Neural cell (in vitro differentiated cells): ENCODE measurements around the gene TRAF6. TPM values are rescaled to one million over a fixed set of nuclear protein-coding genes. Genes with fewer than 3 reads are reported as not detected.

Experiments
- H2AFZ ChIP-seq: fragments of 200-600, 300-800 bp; sonication (generic), shearing (Covaris generic); 2 replicates; pipeline ENCODE4 v1.6.0; 2014; ENCODE audit warnings: low read depth, mild to moderate bottlenecking, antibody characterized with exemption, low read length, moderate library complexity
- H3F3A ChIP-seq: fragments of 200-600 bp; shearing (Covaris generic); 2 replicates; pipeline ENCODE4 v1.6.1; 2016; ENCODE audit warnings: mild to moderate bottlenecking, moderate library complexity, mixed read lengths, antibody characterized with exemption, low read length; ENCODE audit not compliant: insufficient read depth, poor library complexity, severe bottlenecking
- H3K27ac ChIP-seq: fragments of 200-600, 300-800 bp; sonication (generic), shearing (Covaris generic); 2 replicates; pipeline ENCODE4 v1.5.1; 2014; ENCODE audit warnings: mild to moderate bottlenecking, low read length, moderate library complexity
- H3K27me3 ChIP-seq: fragments of 300-800, 200-600 bp; sonication (generic), shearing (Covaris generic); 2 replicates; pipeline ENCODE4 v1.6.0; 2014; ENCODE audit warnings: mild to moderate bottlenecking, low read depth, low read length, moderate library complexity; ENCODE audit not compliant: insufficient read depth
- H3K36me3 ChIP-seq: fragments of 300-800, 200-600 bp; sonication (generic), shearing (Covaris generic); 2 replicates; pipeline ENCODE4 v1.5.1; 2014; ENCODE audit warnings: mild to moderate bottlenecking, antibody characterized with exemption, low read length, moderate library complexity; ENCODE audit not compliant: insufficient read depth
- H3K4me2 ChIP-seq: fragments of 300-800, 200-600 bp; sonication (generic), shearing (Covaris generic); 2 replicates; pipeline ENCODE4 v1.6.0; 2014; ENCODE audit warnings: mild to moderate bottlenecking, low read length
- H3K4me3 ChIP-seq: fragments of 300-800, 200-600 bp; sonication (generic), shearing (Covaris generic); 2 replicates; pipeline ENCODE4 v1.5.1; 2014; ENCODE audit warnings: mild to moderate bottlenecking, low read length, moderate library complexity
- H3K79me2 ChIP-seq: fragments of 200-600 bp; shearing (Covaris generic); replicated peaks from 2 replicates; pipeline ENCODE4 v1.6.0; 2014; ENCODE audit warnings: mild to moderate bottlenecking, low read length, moderate library complexity; ENCODE audit not compliant: insufficient read depth
- H3K9ac ChIP-seq: fragments of 300-800, 200-600 bp; sonication (generic), shearing (Covaris generic); 2 replicates; pipeline ENCODE4 v1.6.1; 2016; ENCODE audit warnings: mild to moderate bottlenecking, low read length, mixed read lengths
- H3K9me2 ChIP-seq: fragments of 200-600 bp; shearing (Covaris generic); 2 replicates; pipeline ENCODE4 v1.6.1; 2016; ENCODE audit warnings: mild to moderate bottlenecking, low read length, mixed read lengths; ENCODE audit not compliant: insufficient read depth
- H3K9me3 ChIP-seq: fragments of 200-600, 300-800 bp; sonication (generic), shearing (Covaris generic); 2 replicates; pipeline ENCODE4 v1.6.1; 2016; ENCODE audit warnings: mild to moderate bottlenecking, mixed run types, low read length, moderate library complexity, mixed read lengths
- H4K20me1 ChIP-seq: fragments of 200-600 bp; shearing (Covaris generic); 2 replicates; pipeline ENCODE4 v1.6.1; 2016; ENCODE audit warnings: mild to moderate bottlenecking, mixed run types; ENCODE audit not compliant: insufficient read depth
- CTCF ChIP-seq: fragments of 450-650 bp; IDR thresholded peaks from 2 replicates; pipeline ENCODE4 v1.5.1; 2014; ENCODE audit warnings: antibody characterized with exemption, mild to moderate bottlenecking, moderate library complexity; ENCODE audit not compliant: poor library complexity, severe bottlenecking
- EP300 ChIP-seq: fragments of 450-650 bp; conservative IDR thresholded peaks from 2 replicates; pipeline ENCODE4 v1.6.1; 2014; ENCODE audit warnings: antibody characterized with exemption, mild to moderate bottlenecking, moderate library complexity; ENCODE audit not compliant: poor library complexity, severe bottlenecking
- EZH2 ChIP-seq: fragments of 200-600, 300-800 bp; shearing (Covaris generic), sonication (generic); IDR thresholded peaks from 2 replicates; pipeline ENCODE4 v1.6.1; 2014; ENCODE audit warnings: antibody characterized with exemption, low read length, borderline replicate concordance, mild to moderate bottlenecking; ENCODE audit not compliant: insufficient read depth, poor library complexity, severe bottlenecking
- MXI1 ChIP-seq: fragments of 450-650 bp; conservative IDR thresholded peaks from 2 replicates; pipeline ENCODE4 v1.6.1; 2014; ENCODE audit warnings: antibody characterized with exemption, mild to moderate bottlenecking; ENCODE audit not compliant: poor library complexity, severe bottlenecking
- POLR2AphosphoS5 ChIP-seq: IDR thresholded peaks from 2 replicates; pipeline ENCODE4 v1.6.1; 2012
- RAD21 ChIP-seq: fragments of 450-650 bp; conservative IDR thresholded peaks from 2 replicates; pipeline ENCODE4 v1.6.1; 2014; ENCODE audit warnings: antibody characterized with exemption, mild to moderate bottlenecking, moderate library complexity
- REST ChIP-seq: IDR thresholded peaks from 2 replicates; pipeline ENCODE4 v1.6.1; 2012; ENCODE audit warnings: borderline replicate concordance
- SMC3 ChIP-seq: fragments of 450-650 bp; conservative IDR thresholded peaks from 2 replicates; pipeline ENCODE4 v1.6.1; 2014; ENCODE audit warnings: antibody characterized with exemption, mild to moderate bottlenecking, moderate library complexity; ENCODE audit not compliant: poor library complexity
- TAF1 ChIP-seq: IDR thresholded peaks from 2 replicates; pipeline ENCODE4 v1.6.1; 2012; ENCODE audit warnings: low read depth
- polyA plus RNA-seq: library from polyadenylated mRNA; depleted of rRNA; stranded (reverse); fragments of >200 nt; gene quantifications from 2 replicates; pipeline ENCODE4 v1.2.3, GENCODE V29; 2014

TRAF6 gene
- polyA plus RNA-seq, 1 donor from 2014 or later = 7.5 TPM

GRCh38 chr11:36454941-36455631 is 55.0 kb downstream of the TRAF6 start:
- H2AFZ ChIP-seq = no peak overlapping the region
- no peaks in the 10 kb centered on the region for H3K27me3 ChIP-seq
- no peak overlapping the region for H3K4me2 ChIP-seq
- no peaks in the 10 kb centered on the region for H3K79me2 ChIP-seq
- H3K9me3 ChIP-seq = no peaks in the 10 kb centered on the region
- no peak overlapping the region for H3K4me3 ChIP-seq
- H3K9ac ChIP-seq = no peak overlapping the region
- no peak overlapping the region for H3K27ac ChIP-seq
- no peaks in the 10 kb centered on the region for H4K20me1 ChIP-seq
- no peaks in the 10 kb centered on the region for H3K36me3 ChIP-seq
- H3K9me2 ChIP-seq = no peaks in the 10 kb centered on the region
- TF ChIP-seq TAF1 (no peak), EP300 (no peak), SMC3 (no peak), CTCF (no peak), EZH2 (no peak), RAD21 (no peak), REST (no peak), POLR2AphosphoS5 (no peak), MXI1 (no peak)
- no peaks in the 10 kb centered on the region for H3F3A ChIP-seq

- Histone ChIP-seq H3K79me2 (no peaks in the 10 kb centered on the region), H3K9ac (no peak overlapping the region), H3K4me3 (no peak overlapping the region), H3K9me3 (no peaks in the 10 kb centered on the region), H3K27me3 (no peaks in the 10 kb centered on the region), H3K4me2 (no peak overlapping the region), H4K20me1 (no peaks in the 10 kb centered on the region), H3K36me3 (no peaks in the 10 kb centered on the region), H3K27ac (no peak overlapping the region), H2AFZ (no peak overlapping the region), H3F3A (no peaks in the 10 kb centered on the region), H3K9me2 (no peaks in the 10 kb centered on the region)
- TF ChIP-seq CTCF (no peak), SMC3 (no peak), POLR2AphosphoS5 (no peak), RAD21 (no peak), MXI1 (no peak), TAF1 (no peak)
Observed at GRCh38 chr11:36454551-36454940, 55.5 kb downstream of the TRAF6 start.
